ENCODE measurements around the gene ADGRE2.
A peak's percentile ranks its signal among the peaks of the same experiment; 100 is the strongest.

Gene ADGRE2

GRCh38 chr19:14700711-14701375, 77.5 kb downstream of the ADGRE2 start:
- Histone ChIP-seq H3K4me3 (ENCODE audit: insufficient read length, low read depth) (no peak overlapping the region), H3K27me3 (ENCODE audit: insufficient read depth, insufficient read length) (no peaks in the 10 kb centered on the region), H3K9me3 (ENCODE audit: insufficient read depth, low read length) (no peaks in the 10 kb centered on the region; the same call in 1 of the 2 replicates), H3K4me1 (ENCODE audit: insufficient read depth, insufficient read length) (no peaks in the 10 kb centered on the region), H3K9ac (ENCODE audit: insufficient read length, low read depth) (no peak overlapping the region), H3K36me3 (ENCODE audit: insufficient read depth, insufficient read length, low read length) (peaks cover 55% of the 10 kb centered on the region)
- no peak for TF ChIP-seq YY1 (IDR thresholded peaks at IDR 0.05; ENCODE audit: insufficient read depth, insufficient read length)
- TF ChIP-seq ZNF274 (IDR thresholded peaks at IDR 0.05; ENCODE audit: low read depth, low read length), result no peak
- no peak for TF ChIP-seq SUZ12 (IDR thresholded peaks at IDR 0.05; ENCODE audit: extremely low read depth, insufficient read depth, insufficient read length)
- DNase-seq (ENCODE audit: low read depth, low spot score), result no peak

GRCh38 chr19:14699641-14700040, 78.7 kb downstream of the ADGRE2 start:
- TF ChIP-seq YY1 (IDR thresholded peaks at IDR 0.05; ENCODE audit: insufficient read depth, insufficient read length) (no peak), SUZ12 (IDR thresholded peaks at IDR 0.05; ENCODE audit: extremely low read depth, insufficient read depth, insufficient read length) (no peak), ZNF274 (IDR thresholded peaks at IDR 0.05; ENCODE audit: low read depth, low read length) (no peak)
- Histone ChIP-seq H3K9me3 (ENCODE audit: insufficient read depth, low read length) (no peaks in the 10 kb centered on the region; the same call in 1 of the 2 replicates), H3K9ac (ENCODE audit: insufficient read length, low read depth) (no peak overlapping the region), H3K27me3 (ENCODE audit: insufficient read depth, insufficient read length) (no peaks in the 10 kb centered on the region), H3K36me3 (ENCODE audit: insufficient read depth, insufficient read length, low read length) (peaks cover 60% of the 10 kb centered on the region), H3K4me3 (ENCODE audit: insufficient read length, low read depth) (no peak overlapping the region), H3K4me1 (ENCODE audit: insufficient read depth, insufficient read length) (no peaks in the 10 kb centered on the region)
- no peak for DNase-seq (ENCODE audit: low read depth, low spot score)

GRCh38 chr19:14695471-14695870, 82.9 kb downstream of the ADGRE2 start:
- no peak for TF ChIP-seq SUZ12 (IDR thresholded peaks at IDR 0.05; ENCODE audit: extremely low read depth, insufficient read depth, insufficient read length)
- no peak for TF ChIP-seq YY1 (IDR thresholded peaks at IDR 0.05; ENCODE audit: insufficient read depth, insufficient read length)
- TF ChIP-seq ZNF274 (IDR thresholded peaks at IDR 0.05; ENCODE audit: low read depth, low read length), result no peak
- H3K36me3 ChIP-seq (ENCODE audit: insufficient read depth, insufficient read length, low read length), result peaks cover 42% of the 10 kb centered on the region
- H3K9ac ChIP-seq (ENCODE audit: insufficient read length, low read depth), result no peak overlapping the region
- DNase-seq (ENCODE audit: low read depth, low spot score), result no peak
- no peaks in the 10 kb centered on the region for H3K4me1 ChIP-seq (ENCODE audit: insufficient read depth, insufficient read length)
- H3K4me3 ChIP-seq (ENCODE audit: insufficient read length, low read depth), result no peak overlapping the region
- no peaks in the 10 kb centered on the region for H3K27me3 ChIP-seq (ENCODE audit: insufficient read depth, insufficient read length)
- H3K9me3 ChIP-seq (ENCODE audit: insufficient read depth, low read length), result no peaks in the 10 kb centered on the region

GRCh38 chr19:14694641-14695266, 83.6 kb downstream of the ADGRE2 start:
- Histone ChIP-seq H3K27me3 (ENCODE audit: insufficient read depth, insufficient read length) (no peaks in the 10 kb centered on the region), H3K9ac (ENCODE audit: insufficient read length, low read depth) (no peak overlapping the region), H3K36me3 (ENCODE audit: insufficient read depth, insufficient read length, low read length) (peaks cover 35% of the 10 kb centered on the region), H3K9me3 (ENCODE audit: insufficient read depth, low read length) (no peaks in the 10 kb centered on the region), H3K4me1 (ENCODE audit: insufficient read depth, insufficient read length) (no peaks in the 10 kb centered on the region), H3K4me3 (ENCODE audit: insufficient read length, low read depth) (no peak overlapping the region)
- DNase-seq (ENCODE audit: low read depth, low spot score), result no peak
- TF ChIP-seq ZNF274 (IDR thresholded peaks at IDR 0.05; ENCODE audit: low read depth, low read length), result no peak
- no peak for TF ChIP-seq SUZ12 (IDR thresholded peaks at IDR 0.05; ENCODE audit: extremely low read depth, insufficient read depth, insufficient read length)
- TF ChIP-seq YY1 (IDR thresholded peaks at IDR 0.05; ENCODE audit: insufficient read depth, insufficient read length), result no peak

- TF ChIP-seq ZNF274 (IDR thresholded peaks at IDR 0.05; ENCODE audit: low read depth, low read length) (no peak), YY1 (IDR thresholded peaks at IDR 0.05; ENCODE audit: insufficient read depth, insufficient read length) (no peak), SUZ12 (IDR thresholded peaks at IDR 0.05; ENCODE audit: extremely low read depth, insufficient read depth, insufficient read length) (no peak)
- DNase-seq (ENCODE audit: low read depth, low spot score), result peak; percentile 89
- Histone ChIP-seq H3K4me3 (ENCODE audit: insufficient read length, low read depth) (peak within 1 kb of the TSS; percentile 65), H3K9me3 (ENCODE audit: insufficient read depth, low read length) (no peaks in the 10 kb centered on the region), H3K36me3 (ENCODE audit: insufficient read depth, insufficient read length, low read length) (peaks cover 10% of the 10 kb centered on the region), H3K4me1 (ENCODE audit: insufficient read depth, insufficient read length) (no peaks in the 10 kb centered on the region), H3K27me3 (ENCODE audit: insufficient read depth, insufficient read length) (no peaks in the 10 kb centered on the region), H3K9ac (ENCODE audit: insufficient read length, low read depth) (peak within 1 kb of the TSS; percentile 76)
Measured at GRCh38 chr19:14689598-14690503, 88.5 kb downstream of the ADGRE2 start, which contains the start of gene ZNF333. Gene ZNF333, plus strand, starts transcription at chr19:14690048. Its CDS starts 3,444 bp downstream, at chr19:14693492.

- H3K4me3 ChIP-seq (ENCODE audit: insufficient read length, low read depth), result no peak overlapping the region
- H3K27me3 ChIP-seq (ENCODE audit: insufficient read depth, insufficient read length), result peaks cover 3% of the 10 kb centered on the region
- H3K36me3 ChIP-seq (ENCODE audit: insufficient read depth, insufficient read length, low read length), result no peaks in the 10 kb centered on the region
- H3K9me3 ChIP-seq (ENCODE audit: insufficient read depth, low read length), result no peaks in the 10 kb centered on the region
- no peaks in the 10 kb centered on the region for H3K4me1 ChIP-seq (ENCODE audit: insufficient read depth, insufficient read length)
- peak; percentile 8 for DNase-seq (ENCODE audit: low read depth, low spot score)
- TF ChIP-seq SUZ12 (IDR thresholded peaks at IDR 0.05; ENCODE audit: extremely low read depth, insufficient read depth, insufficient read length), result no peak
- TF ChIP-seq YY1 (IDR thresholded peaks at IDR 0.05; ENCODE audit: insufficient read depth, insufficient read length), result no peak
- TF ChIP-seq ZNF274 (IDR thresholded peaks at IDR 0.05; ENCODE audit: low read depth, low read length), result no peak
- H3K9ac ChIP-seq (ENCODE audit: insufficient read length, low read depth), result no peak overlapping the region
Measured at GRCh38 chr19:14686411-14686810, 91.9 kb downstream of the ADGRE2 start.
